ENCODE results near the gene NPHP3. TPM values are rescaled to one million over a fixed set of nuclear protein-coding genes. Genes with fewer than 3 reads are reported as not detected.

The NPHP3 gene
- total RNA-seq, 2 experiments from 2014 or later, result 25.5 to 27.4 TPM

DNA sequence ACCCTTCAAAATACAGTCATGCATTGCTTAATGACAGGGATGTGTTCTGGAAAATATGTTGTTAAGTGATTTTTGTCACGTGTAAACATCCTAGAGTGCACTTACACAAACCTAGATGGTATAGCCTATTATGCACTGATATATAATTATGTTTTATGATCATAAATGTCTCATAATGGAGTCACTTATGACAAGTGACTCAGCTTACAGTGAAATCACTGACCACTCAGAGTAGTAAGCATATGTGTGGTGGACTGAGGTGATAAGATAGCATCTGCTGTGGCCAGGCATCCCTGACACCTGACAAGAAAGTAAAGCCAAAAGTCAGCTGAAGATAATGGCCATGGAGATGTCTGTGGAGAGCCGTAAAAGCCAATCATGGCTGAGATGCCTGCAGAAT lies 68.0 kb downstream of the NPHP3 start:
- TF ChIP-seq, protein P1, sequence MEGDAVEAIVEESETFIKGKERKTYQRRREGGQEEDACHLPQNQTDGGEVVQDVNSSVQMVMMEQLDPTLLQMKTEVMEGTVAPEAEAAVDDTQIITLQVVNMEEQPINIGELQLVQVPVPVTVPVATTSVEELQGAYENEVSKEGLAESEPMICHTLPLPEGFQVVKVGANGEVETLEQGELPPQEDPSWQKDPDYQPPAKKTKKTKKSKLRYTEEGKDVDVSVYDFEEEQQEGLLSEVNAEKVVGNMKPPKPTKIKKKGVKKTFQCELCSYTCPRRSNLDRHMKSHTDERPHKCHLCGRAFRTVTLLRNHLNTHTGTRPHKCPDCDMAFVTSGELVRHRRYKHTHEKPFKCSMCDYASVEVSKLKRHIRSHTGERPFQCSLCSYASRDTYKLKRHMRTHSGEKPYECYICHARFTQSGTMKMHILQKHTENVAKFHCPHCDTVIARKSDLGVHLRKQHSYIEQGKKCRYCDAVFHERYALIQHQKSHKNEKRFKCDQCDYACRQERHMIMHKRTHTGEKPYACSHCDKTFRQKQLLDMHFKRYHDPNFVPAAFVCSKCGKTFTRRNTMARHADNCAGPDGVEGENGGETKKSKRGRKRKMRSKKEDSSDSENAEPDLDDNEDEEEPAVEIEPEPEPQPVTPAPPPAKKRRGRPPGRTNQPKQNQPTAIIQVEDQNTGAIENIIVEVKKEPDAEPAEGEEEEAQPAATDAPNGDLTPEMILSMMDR (IDR thresholded peaks at IDR 0.05), result no peak
- Mint-ChIP-seq H3K36me3 (ENCODE audit: low read depth) (peaks cover 1% of the 10 kb centered on the region), H3K9me3 (no peaks in the 10 kb centered on the region), H3K4me1 (ENCODE audit: low read depth) (peaks cover 32% of the 10 kb centered on the region), H3K4me3 (no peak overlapping the region), H3K27me3 (no peaks in the 10 kb centered on the region), H3K27ac (no peak overlapping the region)
- ChIA-PET CTCF (no interaction called here), POLR2A (no interaction called here)
- no peak overlapping the region for H3K4me3 ChIP-seq (ENCODE audit: low read length)
- peaks cover 4% of the 10 kb centered on the region for H3K4me1 ChIP-seq (ENCODE audit: insufficient read depth, low read length)
- no peaks in the 10 kb centered on the region for H3K27me3 ChIP-seq (ENCODE audit: control insufficient read depth in 1 of 2, insufficient read depth in 2 of 2, low read length in 2 of 2)
- H3K9me3 ChIP-seq (ENCODE audit: control insufficient read depth in 1 of 2, insufficient read depth in 1 of 2, low read length in 2 of 2), result no peaks in the 10 kb centered on the region
- H3K36me3 ChIP-seq (ENCODE audit: insufficient read depth, low read length), result no peaks in the 10 kb centered on the region
- intact Hi-C loops (cut with DNase I, micrococcal nuclease), result loop anchor here in 1 of 2 experiments (10.0 kb wide), 1 partner anchor 921 kb away; the partner anchor contains the start of gene CDV3
- no peak overlapping the region for H3K27ac ChIP-seq (ENCODE audit: low read depth in 1 of 2, low read length in 2 of 2)
- no peak for ATAC-seq (ENCODE audit: poor library complexity)
- no peak for DNase-seq

DNA sequence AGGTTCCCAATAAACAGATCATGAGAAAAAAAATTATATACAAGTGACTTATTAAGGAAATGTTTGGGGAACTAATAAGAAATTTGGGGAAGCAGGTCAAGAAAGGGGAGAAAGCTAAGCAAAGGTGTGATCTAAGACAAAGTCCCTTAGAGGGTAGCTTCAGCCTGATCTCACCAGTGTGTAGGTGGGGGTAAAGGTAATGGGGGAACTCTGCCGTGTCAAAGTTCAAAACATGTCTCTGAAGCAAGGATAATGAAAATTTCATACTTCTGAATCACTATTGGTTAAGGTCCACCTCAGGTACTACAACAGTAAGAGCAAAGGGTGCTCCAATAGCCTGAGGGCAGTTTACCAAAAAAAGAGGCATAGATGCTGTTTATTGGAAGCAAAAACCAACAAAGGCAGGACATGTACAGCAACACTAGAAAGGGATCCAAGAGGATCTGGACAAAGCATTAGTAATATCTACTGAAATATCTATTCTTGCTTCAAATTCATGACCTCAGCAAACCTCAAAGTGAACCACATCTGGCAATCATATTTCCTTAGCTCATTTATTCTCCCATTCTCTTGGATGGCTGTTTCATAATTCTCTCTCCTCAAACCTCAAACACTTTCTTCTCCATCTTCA lies 69.5 kb downstream of the NPHP3 start:
- H3K9me3 Mint-ChIP-seq, result no peaks in the 10 kb centered on the region
- ATAC-seq (ENCODE audit: poor library complexity) (no peak), DNase-seq (no peak)
- Histone ChIP-seq H3K36me3 (ENCODE audit: insufficient read depth, low read length) (no peaks in the 10 kb centered on the region), H3K9me3 (ENCODE audit: control insufficient read depth in 1 of 2, insufficient read depth in 1 of 2, low read length in 2 of 2) (no peaks in the 10 kb centered on the region), H3K4me1 (ENCODE audit: insufficient read depth, low read length) (no peaks in the 10 kb centered on the region), H3K27me3 (ENCODE audit: control insufficient read depth in 1 of 2, insufficient read depth in 2 of 2, low read length in 2 of 2) (no peaks in the 10 kb centered on the region), H3K4me3 (ENCODE audit: low read length) (no peak overlapping the region), H3K27ac (ENCODE audit: low read depth in 1 of 2, low read length in 2 of 2) (no peak overlapping the region)
- CTCF ChIA-PET, result no interaction called here
- intact Hi-C loops (cut with DNase I, micrococcal nuclease), result loop anchor here in 1 of 2 experiments (10.0 kb wide), 1 partner anchor 922 kb away; the partner anchor contains the start of gene CDV3
- H3K27ac Mint-ChIP-seq, result no peak overlapping the region
- TF ChIP-seq, protein P1 (IDR thresholded peaks at IDR 0.05), result no peak
- no peak overlapping the region for H3K4me3 Mint-ChIP-seq
- POLR2A ChIA-PET, result no interaction called here
- H3K27me3 Mint-ChIP-seq, result no peaks in the 10 kb centered on the region
- no peaks in the 10 kb centered on the region for H3K36me3 Mint-ChIP-seq (ENCODE audit: low read depth)
- H3K4me1 Mint-ChIP-seq (ENCODE audit: low read depth), result peaks cover 24% of the 10 kb centered on the region

DNA sequence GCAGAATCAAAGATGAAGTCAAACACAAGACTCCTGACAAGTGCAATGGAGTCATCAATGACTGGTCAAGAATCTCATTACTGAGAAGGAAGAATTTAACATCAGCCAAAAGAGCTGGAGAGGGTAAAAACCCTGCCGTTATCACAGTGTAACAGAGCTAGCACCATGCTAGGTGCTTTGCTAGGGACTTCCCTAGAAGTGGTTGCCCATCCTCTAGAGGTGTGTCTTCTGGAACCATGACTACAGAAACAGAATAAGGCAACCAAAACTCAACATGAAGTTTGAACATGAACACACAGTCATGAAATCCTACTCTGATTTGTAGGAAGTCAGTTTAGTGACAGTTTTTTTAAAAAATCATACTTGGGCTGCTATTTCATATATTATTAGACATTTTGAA lies 72.1 kb downstream of the NPHP3 start:
- no peak overlapping the region for H3K4me3 ChIP-seq (ENCODE audit: low read length)
- ChIA-PET CTCF (no interaction called here), POLR2A (no interaction called here)
- intact Hi-C loops (cut with DNase I, micrococcal nuclease), result loop anchor here in 1 of 2 experiments (10.0 kb wide), 1 partner anchor 925 kb away; the partner anchor contains the start of gene CDV3
- no peak overlapping the region for H3K4me3 Mint-ChIP-seq
- no peaks in the 10 kb centered on the region for H3K36me3 ChIP-seq (ENCODE audit: insufficient read depth, low read length)
- no peaks in the 10 kb centered on the region for H3K27me3 ChIP-seq (ENCODE audit: control insufficient read depth in 1 of 2, insufficient read depth in 2 of 2, low read length in 2 of 2)
- ATAC-seq (ENCODE audit: poor library complexity), result no peak
- H3K27me3 Mint-ChIP-seq, result no peaks in the 10 kb centered on the region
- H3K27ac ChIP-seq (ENCODE audit: low read depth in 1 of 2, low read length in 2 of 2), result no peak overlapping the region
- H3K27ac Mint-ChIP-seq, result no peak overlapping the region
- no peaks in the 10 kb centered on the region for H3K4me1 ChIP-seq (ENCODE audit: insufficient read depth, low read length)
- H3K36me3 Mint-ChIP-seq (ENCODE audit: low read depth), result no peaks in the 10 kb centered on the region
- TF ChIP-seq, protein P1 (IDR thresholded peaks at IDR 0.05), result no peak
- H3K9me3 ChIP-seq (ENCODE audit: control insufficient read depth in 1 of 2, insufficient read depth in 1 of 2, low read length in 2 of 2), result no peaks in the 10 kb centered on the region
- no peaks in the 10 kb centered on the region for H3K9me3 Mint-ChIP-seq
- peaks cover 9% of the 10 kb centered on the region for H3K4me1 Mint-ChIP-seq (ENCODE audit: low read depth)
- DNase-seq, result no peak
